GM04503 (cell line): Measurements from ENCODE around the gene RTRAF.

Experiments
- DNase-seq: peaks from one replicate; pipeline ENCODE4 v3.0.0-alpha.2; 2012; ENCODE audit warnings: low read depth

The RTRAF gene

DNA sequence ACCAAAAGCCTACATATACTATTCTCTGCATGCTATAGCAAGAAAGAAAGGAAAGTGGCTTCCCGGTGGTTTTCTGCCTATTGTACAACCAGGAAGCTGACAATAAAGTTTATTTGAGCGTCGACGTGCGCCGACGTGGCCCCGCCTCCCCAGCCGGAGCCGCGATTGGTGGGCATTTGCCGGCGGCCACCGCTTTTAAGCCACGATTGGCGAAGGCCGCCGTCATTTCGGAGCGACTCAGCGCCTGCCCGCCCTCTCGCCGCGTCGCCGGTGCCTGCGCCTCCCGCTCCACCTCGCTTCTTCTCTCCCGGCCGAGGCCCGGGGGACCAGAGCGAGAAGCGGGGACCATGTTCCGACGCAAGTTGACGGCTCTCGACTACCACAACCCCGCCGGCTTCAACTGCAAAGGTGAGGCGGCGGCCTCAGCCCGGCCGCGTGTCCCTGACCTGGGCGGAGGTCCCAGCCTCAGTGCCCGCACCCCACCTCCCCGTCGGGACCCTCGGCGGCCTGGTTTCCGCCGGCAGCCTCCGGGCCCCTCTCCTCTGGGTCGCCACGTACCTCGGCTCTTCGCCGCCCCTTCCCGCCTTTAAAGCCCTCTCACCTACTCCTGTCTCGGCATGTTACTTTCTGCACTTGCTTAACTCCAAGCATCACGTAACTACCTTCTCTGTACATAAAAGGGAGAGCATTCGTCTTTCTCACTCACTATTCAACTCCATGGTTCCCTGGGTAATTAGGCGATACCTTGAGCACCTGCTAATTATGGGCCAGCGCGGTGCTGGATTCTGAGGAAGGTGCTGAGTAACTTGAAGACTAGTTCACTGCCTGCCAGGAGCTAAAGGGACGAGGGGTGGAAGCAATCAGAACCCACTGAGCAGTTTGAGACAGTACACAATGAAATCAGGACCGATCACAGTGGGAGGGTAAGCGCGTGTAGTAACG, at the start of gene RTRAF:
TSS of gene RTRAF (plus strand) at position 254 of the 942 bp plus-strand sequence. CDS start at position 348, 94 bp downstream.
- peak; percentile 64 for DNase-seq

GRCh38 chr14:51939755-51940301, 49.5 kb upstream of the RTRAF start:
- DNase-seq: no peak

GRCh38 chr14:51942971-51943370, 46.4 kb upstream of the RTRAF start:
- no peak for DNase-seq

- no peak for DNase-seq
Measured at GRCh38 chr14:51950007-51950406, 39.3 kb upstream of the RTRAF start.

DNA sequence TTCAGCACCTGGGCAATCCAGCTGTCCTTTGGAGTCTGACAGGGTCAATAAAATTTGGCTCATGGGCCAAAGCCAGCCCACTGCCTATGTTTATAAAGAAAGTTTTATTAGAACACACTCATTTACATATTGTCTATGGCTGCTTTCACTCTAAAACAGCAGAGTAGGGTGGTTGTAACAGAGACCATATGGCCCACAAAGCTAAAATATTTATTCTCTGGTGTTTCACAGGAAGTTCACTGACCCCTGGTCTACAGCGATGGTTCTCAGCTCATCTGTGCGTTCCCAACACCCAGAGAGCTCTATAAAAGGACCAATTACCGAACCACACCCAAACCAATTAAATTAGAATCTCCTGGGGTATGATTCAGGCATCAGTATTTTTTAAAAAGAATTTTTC, 37.7 kb upstream of the RTRAF start:
- DNase-seq: no peak

- DNase-seq: no peak
Measured at GRCh38 chr14:51954031-51954430, 35.3 kb upstream of the RTRAF start.

DNA sequence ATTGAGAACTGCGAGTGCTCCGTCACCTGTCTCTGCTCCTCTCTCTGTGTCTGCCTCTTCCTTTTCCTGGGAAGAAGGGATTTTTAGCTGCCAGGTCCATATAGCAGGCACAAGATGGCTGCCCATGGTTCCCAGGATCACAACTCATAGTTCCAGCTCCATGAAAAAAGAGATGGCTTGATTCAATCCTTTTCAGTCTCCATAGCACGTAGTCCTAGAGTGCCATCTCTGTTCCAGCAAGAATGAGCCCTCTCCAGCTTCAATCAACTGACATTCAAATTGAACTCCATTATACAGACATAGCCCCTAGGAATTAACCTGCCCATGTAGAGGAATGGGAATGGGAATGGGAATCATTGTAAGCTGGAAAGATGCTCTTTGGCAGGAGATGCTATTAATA, 34.7 kb upstream of the RTRAF start:
- no peak for DNase-seq

DNA sequence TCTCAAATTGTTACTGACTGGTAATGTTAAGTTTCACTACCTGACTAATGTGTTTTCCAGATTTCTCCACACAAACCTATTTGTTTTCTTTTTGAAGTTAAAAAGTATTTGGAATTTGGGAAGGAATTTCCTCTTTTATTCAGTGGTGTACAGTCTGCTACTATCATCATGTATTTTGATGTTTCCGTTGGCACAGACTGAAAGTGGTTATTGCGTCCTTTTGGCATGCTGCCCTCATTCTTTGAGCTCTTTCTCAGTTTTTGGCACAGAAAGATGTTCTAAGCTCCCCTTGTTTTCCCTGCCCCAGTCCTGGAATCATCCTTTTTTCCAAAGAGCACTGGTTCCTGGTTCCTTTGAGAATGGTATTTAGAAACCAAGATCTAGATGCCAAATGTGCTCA, 31.4 kb upstream of the RTRAF start:
- DNase-seq: no peak

DNA sequence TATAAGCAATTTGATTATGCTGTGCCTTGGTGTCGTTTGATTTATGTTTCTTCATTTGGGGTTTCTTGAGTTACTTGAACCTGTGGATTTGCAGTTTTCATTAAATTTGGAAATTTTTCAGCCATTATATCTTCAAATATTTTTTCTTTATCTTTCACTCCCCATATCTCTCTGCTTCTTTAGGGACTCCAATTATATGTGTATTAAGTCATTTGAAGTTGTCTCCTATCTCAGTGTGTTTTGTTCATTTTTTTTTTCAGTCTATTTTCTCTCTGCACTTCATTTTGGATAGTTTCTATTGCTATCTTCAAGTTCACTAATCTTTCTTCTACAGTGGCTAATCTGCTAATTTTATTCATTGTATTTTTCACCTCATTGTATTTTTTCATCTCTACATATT, 29.4 kb upstream of the RTRAF start:
- DNase-seq: no peak

DNA sequence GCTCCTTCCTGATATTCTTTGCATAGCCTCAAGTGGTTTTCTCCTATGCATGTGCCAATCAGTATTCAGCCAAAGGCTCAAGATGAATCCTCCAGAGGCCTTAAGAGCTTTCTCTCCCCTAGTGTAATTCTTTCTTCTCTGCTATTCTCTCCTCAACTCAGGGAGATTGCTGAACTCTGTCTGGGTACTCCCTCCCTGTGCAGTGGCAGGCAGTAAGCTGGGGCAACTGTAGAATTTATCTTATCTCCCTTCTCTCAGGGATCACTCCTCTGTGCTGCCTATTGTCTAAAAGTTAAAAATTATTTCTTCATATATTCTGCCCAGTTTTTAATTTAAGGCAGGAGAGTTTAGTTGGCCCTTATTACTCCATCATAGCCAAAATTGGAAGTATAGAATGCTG, 28.5 kb upstream of the RTRAF start:
- no peak for DNase-seq

GRCh38 chr14:51962711-51963110, 26.6 kb upstream of the RTRAF start:
- DNase-seq: no peak

DNA sequence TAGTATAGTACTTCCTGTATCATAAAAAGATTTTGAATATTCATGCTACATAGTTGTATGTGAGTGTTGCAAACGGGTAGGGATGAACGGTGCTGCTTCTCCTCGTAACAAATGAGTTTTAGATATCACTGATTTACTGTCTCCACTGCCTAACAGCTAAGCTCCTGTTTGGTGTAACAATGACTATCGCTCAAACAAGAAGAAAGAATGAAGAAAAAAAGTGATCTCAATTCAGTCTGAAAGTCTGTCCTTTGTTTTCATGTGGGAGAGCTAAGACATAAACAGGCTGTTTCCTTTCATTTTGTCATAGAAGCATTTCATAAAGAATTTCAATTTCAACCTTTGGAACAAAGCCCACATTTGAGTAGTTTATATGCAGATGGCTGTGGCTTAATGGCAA, 26.1 kb upstream of the RTRAF start:
- DNase-seq: no peak

GRCh38 chr14:51967521-51967920, 21.8 kb upstream of the RTRAF start:
- DNase-seq: no peak

DNA sequence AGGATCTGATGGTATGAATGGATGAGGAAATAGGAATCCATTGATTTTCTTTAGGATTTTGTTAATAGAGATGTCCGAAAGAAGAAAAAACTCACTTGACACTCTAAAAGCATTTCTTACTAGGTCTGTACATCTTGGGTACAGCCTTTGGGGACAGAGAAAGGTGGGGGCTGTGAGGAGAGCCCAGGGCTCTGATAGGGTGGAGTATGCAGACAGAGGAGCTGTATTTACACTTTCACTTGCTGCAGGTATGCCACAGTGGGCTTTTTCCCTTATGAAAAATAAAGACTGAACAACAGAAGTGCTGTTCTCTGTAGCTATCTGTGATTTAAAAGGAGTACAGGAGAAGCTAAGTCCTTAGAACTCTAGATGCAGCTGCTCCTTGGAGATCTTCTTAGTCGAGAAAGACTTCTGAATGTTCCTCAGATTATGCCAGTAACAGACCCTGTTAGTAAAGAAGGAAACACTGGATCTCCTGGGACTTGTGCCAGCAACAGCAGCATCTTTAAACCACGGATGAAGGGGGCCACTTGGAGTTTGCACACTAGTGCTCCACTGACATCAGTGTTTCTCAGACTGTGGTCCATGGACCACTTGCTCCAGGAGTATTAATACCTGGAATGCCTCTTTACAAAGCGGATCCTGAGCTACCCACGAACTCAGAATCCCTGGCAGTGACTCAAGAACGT, 19.4 kb upstream of the RTRAF start:
- no peak for DNase-seq

- DNase-seq: no peak
Measured at GRCh38 chr14:51972566-51972965, 16.8 kb upstream of the RTRAF start.

- no peak for DNase-seq
Measured at GRCh38 chr14:51977075-51977474, 12.3 kb upstream of the RTRAF start.

- no peak for DNase-seq
Measured at GRCh38 chr14:51978681-51979085, 10.7 kb upstream of the RTRAF start.

- DNase-seq: no peak
Measured at GRCh38 chr14:51979088-51979709, 10.1 kb upstream of the RTRAF start.

- DNase-seq: no peak
Measured at GRCh38 chr14:51981218-51981854, 8.0 kb upstream of the RTRAF start.

GRCh38 chr14:51988221-51988620, 1.1 kb upstream of the RTRAF start:
- DNase-seq: no peak

DNA sequence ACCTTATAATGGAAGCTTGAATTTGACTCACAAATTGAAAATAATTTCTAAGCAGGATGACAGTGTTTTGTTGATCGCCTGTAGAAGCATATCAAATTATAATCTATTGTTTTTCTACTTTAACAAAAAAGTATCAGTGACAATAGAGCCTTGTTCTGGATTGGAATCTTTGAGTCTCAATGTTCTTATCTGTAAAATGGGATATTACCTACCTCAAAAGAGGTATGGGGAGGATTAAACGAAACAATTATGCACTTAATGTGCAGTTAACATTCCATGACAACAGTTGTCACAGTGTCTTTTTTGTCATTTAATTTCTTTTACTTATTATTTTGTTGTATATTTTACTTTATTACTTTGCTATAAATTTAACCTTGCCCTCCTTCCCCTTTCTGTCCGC, 1.1 kb downstream of the RTRAF start:
- no peak for DNase-seq

DNA sequence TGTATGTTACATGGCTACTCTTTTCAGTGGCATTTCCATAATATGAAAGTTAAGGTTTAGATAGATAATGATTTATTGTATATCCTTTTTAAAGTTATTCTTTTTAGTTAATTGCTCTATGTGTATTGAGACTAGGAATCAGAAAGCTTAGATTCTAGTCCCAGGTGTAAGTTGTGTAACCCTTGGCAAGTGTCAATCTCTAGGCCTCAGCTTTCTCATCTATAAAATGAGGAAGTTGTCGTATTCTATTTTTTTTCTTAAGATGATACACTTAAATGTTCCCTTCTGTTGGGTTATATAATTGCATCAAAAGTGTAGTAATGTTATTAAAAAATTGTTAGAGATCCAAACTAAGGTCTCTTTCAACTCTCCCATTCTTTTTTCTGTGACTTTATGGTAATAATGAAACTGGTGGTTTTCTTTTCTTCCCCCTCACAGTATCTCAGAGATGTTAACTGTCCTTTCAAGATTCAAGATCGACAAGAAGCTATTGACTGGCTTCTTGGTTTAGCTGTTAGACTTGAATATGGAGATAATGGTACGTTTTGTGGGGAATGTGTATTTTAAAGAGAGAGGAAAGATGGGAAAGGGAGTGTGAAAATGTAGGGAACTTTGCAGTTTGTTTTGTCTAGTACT, 4.1 kb downstream of the RTRAF start:
- no peak for DNase-seq
